Measurements from ENCODE around the gene MYH6. TPM values are rescaled to one million over a fixed set of nuclear protein-coding genes. Genes with fewer than 3 reads are reported as not detected.
"Not testable (repeated sequence)": the region's sequence is repeated elsewhere in the genome, so short reads cannot be mapped to it uniquely, and the experiment has no call there.

Gene MYH6
- total RNA-seq, 1 donor from 2014 or later: 0.62 TPM

- no peak overlapping the region for H3K27ac ChIP-seq
- TF ChIP-seq CTCF (IDR thresholded peaks at IDR 0.05): no peak
- H3K36me3 ChIP-seq: no peaks in the 10 kb centered on the region
- no peak overlapping the region for H3K4me3 ChIP-seq
- ATAC-seq: no peak
- DNase-seq: no peak
- H3K9me3 ChIP-seq: no peaks in the 10 kb centered on the region
- intact Hi-C loops (cut with DNase I): no loop called here
- H3K4me1 ChIP-seq: no peaks in the 10 kb centered on the region
- no peaks in the 10 kb centered on the region for H3K27me3 ChIP-seq (ENCODE audit: low read depth)
Measured at GRCh38 chr14:23418021-23418420, 9.9 kb upstream of the MYH6 start.

GRCh38 chr14:23417269-23417668, 9.2 kb upstream of the MYH6 start:
- H3K27ac ChIP-seq; H3K36me3 ChIP-seq; DNase-seq; H3K4me1 ChIP-seq; H3K9me3 ChIP-seq; H3K27me3 ChIP-seq (ENCODE audit: low read depth); H3K4me3 ChIP-seq; intact Hi-C loops (cut with DNase I); ATAC-seq: not testable (repeated sequence)

- no peak overlapping the region for H3K27ac ChIP-seq
- no peak for ATAC-seq
- TF ChIP-seq CTCF (IDR thresholded peaks at IDR 0.05): no peak
- DNase-seq: no peak
- intact Hi-C loops (cut with DNase I): no loop called here
- no peaks in the 10 kb centered on the region for H3K9me3 ChIP-seq
- no peaks in the 10 kb centered on the region for H3K27me3 ChIP-seq (ENCODE audit: low read depth)
- no peak overlapping the region for H3K4me3 ChIP-seq
- no peaks in the 10 kb centered on the region for H3K4me1 ChIP-seq
- H3K36me3 ChIP-seq: no peaks in the 10 kb centered on the region
Measured at GRCh38 chr14:23416801-23417200, 8.7 kb upstream of the MYH6 start.

GRCh38 chr14:23415821-23416778, 8.0 kb upstream of the MYH6 start:
- Histone ChIP-seq H3K4me1 (no peaks in the 10 kb centered on the region), H3K27ac (no peak overlapping the region), H3K4me3 (no peak overlapping the region), H3K27me3 (ENCODE audit: low read depth) (no peaks in the 10 kb centered on the region), H3K9me3 (no peaks in the 10 kb centered on the region), H3K36me3 (no peaks in the 10 kb centered on the region)
- no peak for TF ChIP-seq CTCF (IDR thresholded peaks at IDR 0.05)
- intact Hi-C loops (cut with DNase I): no loop called here
- DNase-seq: no peak
- no peak for ATAC-seq

- DNase-seq: no peak
Measured at GRCh38 chr14:23414906-23415820, 7.1 kb upstream of the MYH6 start.

More at GRCh38 chr14:23414906-23415820, 7.1 kb upstream of the MYH6 start:
- Histone ChIP-seq H3K9me3 (no peaks in the 10 kb centered on the region), H3K4me3 (no peak overlapping the region), H3K4me1 (no peaks in the 10 kb centered on the region), H3K27ac (no peak overlapping the region), H3K27me3 (ENCODE audit: low read depth) (no peaks in the 10 kb centered on the region), H3K36me3 (no peaks in the 10 kb centered on the region)
- intact Hi-C loops (cut with DNase I): no loop called here
- no peak for ATAC-seq
- TF ChIP-seq CTCF (IDR thresholded peaks at IDR 0.05): no peak

Measured in lower lobe of right lung (tissue), 2 donors.